Measurements from ENCODE around the gene ADGRF4. TPM values are rescaled to one million over a fixed set of nuclear protein-coding genes. Genes with fewer than 3 reads are reported as not detected.

ADGRF4 gene
- total RNA-seq, 1 experiment from 2014 or later: not detected

DNA sequence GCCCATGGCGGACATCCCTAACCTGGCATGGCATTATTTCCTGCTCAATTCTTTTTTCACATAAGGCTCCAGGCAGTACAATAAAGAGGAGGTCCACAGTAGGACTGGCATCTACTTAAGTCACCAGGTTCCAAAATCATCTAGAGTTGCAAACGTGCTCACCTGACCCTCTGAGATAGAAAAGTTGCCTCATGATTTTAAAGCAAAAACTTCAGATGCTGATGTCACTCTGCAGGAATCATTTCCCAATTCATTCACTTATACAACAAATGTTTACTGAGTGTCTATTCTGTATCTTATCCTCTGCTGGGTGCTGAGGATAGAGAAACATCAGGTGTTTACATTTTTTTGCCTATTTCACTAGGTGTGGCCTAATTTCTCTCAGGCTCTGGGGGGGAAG is 2.2 kb downstream of the ADGRF4 start:
- no peak for DNase-seq
- no peak overlapping the region for H3K14ac ChIP-seq (ENCODE audit: insufficient read depth, low read length)
- H2BK15ac ChIP-seq (ENCODE audit: low read depth, low read length): no peak overlapping the region
- H3K27me3 ChIP-seq (ENCODE audit: insufficient read depth, low read length): no peaks in the 10 kb centered on the region
- no peak overlapping the region for H3K27ac ChIP-seq (ENCODE audit: insufficient read length, low read depth, low read length)
- no peak overlapping the region for H2BK12ac ChIP-seq (ENCODE audit: insufficient read length, low read depth, low read length)
- H3K36me3 Mint-ChIP-seq (ENCODE audit: insufficient read depth in 1 of 3, low read depth in 3 of 3): no peaks in the 10 kb centered on the region
- H3K56ac ChIP-seq (ENCODE audit: insufficient read length, low read depth, low read length): no peak overlapping the region
- H2AFZ ChIP-seq (ENCODE audit: low read length): no peak overlapping the region
- no peak overlapping the region for H3K27ac Mint-ChIP-seq
- no peak overlapping the region for H2BK20ac ChIP-seq (ENCODE audit: low read depth, low read length, poor library complexity, severe bottlenecking)
- no peaks in the 10 kb centered on the region for H3K79me2 ChIP-seq (ENCODE audit: insufficient read depth, low read length)
- no peak overlapping the region for H3K4me2 ChIP-seq (ENCODE audit: insufficient read depth, insufficient read length, low read length)
- H3T11ph ChIP-seq (ENCODE audit: low read length): no peak overlapping the region
- H4K8ac ChIP-seq (replicated peaks; ENCODE audit: insufficient read length, low read depth, low read length): no peak overlapping the region
- H2AK5ac ChIP-seq (ENCODE audit: insufficient read length, low read length): no peak overlapping the region
- H3K9me3 Mint-ChIP-seq: no peaks in the 10 kb centered on the region
- TF ChIP-seq CTCF (conservative IDR thresholded peaks at IDR 0.05): no peak
- no peak overlapping the region for H4K91ac ChIP-seq (ENCODE audit: insufficient read length, low read depth, low read length)
- H3K9ac ChIP-seq (ENCODE audit: extremely low read depth, insufficient read length, low read length): no peak overlapping the region
- H3K4ac ChIP-seq (ENCODE audit: low read depth, low read length): no peak overlapping the region
- no peak overlapping the region for H3K4me3 Mint-ChIP-seq
- no peak overlapping the region for H2BK5ac ChIP-seq (ENCODE audit: insufficient read length, low read length)
- H3K23ac ChIP-seq (ENCODE audit: insufficient read length, low read depth, low read length): no peak overlapping the region
- no CpG with 5 or more reads among the region's 2 CpGs for WGBS (ENCODE audit: extremely low coverage, insufficient read length, low lambda C conversion rate)
- no peaks in the 10 kb centered on the region for H3K79me1 ChIP-seq (ENCODE audit: insufficient read depth, low read depth, low read length, poor library complexity, severe bottlenecking)
- H3K23me2 ChIP-seq (ENCODE audit: insufficient read length, low read depth, low read length, poor library complexity, severe bottlenecking): no peaks in the 10 kb centered on the region
- H2BK120ac ChIP-seq (ENCODE audit: low read depth, low read length, poor library complexity, severe bottlenecking): no peak overlapping the region
- peaks cover 5 to 6% of the 10 kb centered on the region in 2 experiments; a peak in 3 of 4 replicates for H3K4me1 Mint-ChIP-seq
- no peaks in the 10 kb centered on the region for H3K27me3 Mint-ChIP-seq (ENCODE audit: low read depth)
- no peaks in the 10 kb centered on the region for H4K20me1 ChIP-seq (ENCODE audit: control insufficient read depth, insufficient read depth, insufficient read length)
- H3K9me3 ChIP-seq (ENCODE audit: control insufficient read depth, low read depth, low read length): no peaks in the 10 kb centered on the region
- H3K4me1 ChIP-seq (ENCODE audit: insufficient read depth, low read length): no peaks in the 10 kb centered on the region; the same call in 1 of the 2 replicates
- no peak overlapping the region for H4K5ac ChIP-seq (ENCODE audit: insufficient read length, low read depth, low read length)
- no peak overlapping the region for H3K18ac ChIP-seq (ENCODE audit: insufficient read length, low read depth, low read length)

Measured in H9 (cell line).